IMR-90 (cell line): ENCODE measurements around the gene TOE1. TPM values are rescaled to one million over a fixed set of nuclear protein-coding genes. Genes with fewer than 3 reads are reported as not detected.

Experiments used
- ATAC-seq: fragments of 200-7000 bp; cut with Tn5 transposase; 2 replicates; pipeline ENCODE4 v1.9.1; 2020; ENCODE audit warnings: low read depth, mild to moderate bottlenecking, moderate library complexity
- BruUV-seq: library from RNA; stranded (reverse); fragments of 400-500 nt; replicated peaks from 2 replicates; lab custom pipeline; 2021; lab: Mats Ljungman, UMichigan
- CTCF ChIA-PET: fragments of 300-600 bp; formaldehyde crosslinking; extraction: SDS; loops from one replicate; lab custom pipeline; 2021; ENCODE audit warnings: antibody characterized with exemption; lab: Yijun Ruan, JAX
- POLR2A ChIA-PET: fragments of 300-600 bp; sonication (Branson Sonifier 250); formaldehyde crosslinking; loops from one replicate; lab custom pipeline; 2022; ENCODE audit warnings: antibody characterized with exemption; ENCODE audit not compliant: unreplicated experiment; lab: Charles Lee
- DNase-seq: peaks from one replicate; pipeline ENCODE4 v3.0.0; 2013
- H2AFZ ChIP-seq: replicated peaks from 2 replicates; pipeline ENCODE3; 2013; ENCODE audit warnings: low read length, mild to moderate bottlenecking; ENCODE audit not compliant: poor library complexity
- H2AK5ac ChIP-seq: 2 replicates; pipeline ENCODE4 v1.6.1; 2013; ENCODE audit warnings: low read depth, low read length, inconsistent platforms
- H2AK9ac ChIP-seq: replicated peaks from 2 replicates; pipeline ENCODE3; 2013; ENCODE audit warnings: mild to moderate bottlenecking, low read depth, low read length, moderate library complexity; ENCODE audit not compliant: poor library complexity
- H2BK120ac ChIP-seq: 2 replicates; pipeline ENCODE4 v1.6.1; 2013; ENCODE audit warnings: low read depth, low read length, inconsistent platforms
- H2BK15ac ChIP-seq: 3 replicates; pipeline ENCODE4 v1.6.1; 2013; ENCODE audit warnings: low read depth, low read length, inconsistent platforms
- H2BK20ac ChIP-seq: 2 replicates; pipeline ENCODE4 v1.6.1; 2013; ENCODE audit warnings: low read depth, mild to moderate bottlenecking, inconsistent platforms, low read length, moderate library complexity
- H2BK5ac ChIP-seq: 2 replicates; pipeline ENCODE4 v1.6.1; 2013; ENCODE audit warnings: mild to moderate bottlenecking, low read depth, low read length, inconsistent platforms; ENCODE audit not compliant: poor library complexity, severe bottlenecking
- H3K14ac ChIP-seq: replicated peaks from 2 replicates; pipeline ENCODE4 v1.6.1; 2013; ENCODE audit warnings: low read depth, low read length, inconsistent platforms
- H3K18ac ChIP-seq: 2 replicates; pipeline ENCODE4 v1.6.1; 2013; ENCODE audit warnings: low read depth, low read length, control low read depth
- H3K23ac ChIP-seq: 2 replicates; pipeline ENCODE4 v1.6.1; 2013; ENCODE audit warnings: low read depth, low read length, inconsistent platforms
- H3K27ac ChIP-seq: 2 replicates; pipeline ENCODE4 v1.5.1; 2013; ENCODE audit warnings: mild to moderate bottlenecking, control low read depth, low read length; ENCODE audit not compliant: insufficient read depth
- H3K27me3 ChIP-seq: 2 replicates; pipeline ENCODE4 v1.6.1; 2013; ENCODE audit warnings: low read length; ENCODE audit not compliant: control insufficient read depth, insufficient read depth
- H3K36me3 ChIP-seq: 2 replicates; pipeline ENCODE4 v1.6.1; 2013; ENCODE audit warnings: low read length, mixed read lengths; ENCODE audit not compliant: control insufficient read depth, insufficient read depth
- H3K4ac ChIP-seq: 2 replicates; pipeline ENCODE4 v1.6.1; 2013; ENCODE audit warnings: low read depth, low read length, inconsistent platforms
- H3K4me1 ChIP-seq: 2 replicates; pipeline ENCODE4 v1.6.1; 2013; ENCODE audit warnings: low read length, mixed read lengths; ENCODE audit not compliant: control insufficient read depth, insufficient read depth
- H3K4me2 ChIP-seq: 2 replicates; pipeline ENCODE4 v1.6.1; 2013; ENCODE audit warnings: low read depth, mild to moderate bottlenecking, control low read depth, low read length, moderate library complexity
- H3K4me3 ChIP-seq: 2 replicates; pipeline ENCODE4 v1.5.1; 2013; ENCODE audit warnings: low read depth, mild to moderate bottlenecking, control low read depth, low read length, moderate library complexity; ENCODE audit not compliant: insufficient read depth
- H3K56ac ChIP-seq: 2 replicates; pipeline ENCODE4 v1.6.1; 2013; ENCODE audit warnings: low read length, inconsistent platforms; ENCODE audit not compliant: insufficient read depth; ENCODE audit errors: extremely low read depth
- H3K79me1 ChIP-seq, 2 experiments: 2 replicates each; pipeline ENCODE4 v1.6.1; 2013; ENCODE audit warnings: low read length in 2 of 2, inconsistent platforms in 1 of 2, low read depth in 1 of 2
- H3K9ac ChIP-seq: 2 replicates; pipeline ENCODE4 v1.6.1; 2013; ENCODE audit warnings: low read depth, low read length, control low read depth
- H3K9me1 ChIP-seq: 2 replicates; pipeline ENCODE4 v1.6.1; 2013; ENCODE audit warnings: low read length, inconsistent platforms; ENCODE audit not compliant: insufficient read depth
- H3K9me3 ChIP-seq: 2 replicates; pipeline ENCODE4 v1.6.1; 2013; ENCODE audit warnings: low read length; ENCODE audit not compliant: control insufficient read depth, insufficient read depth
- H4K20me1 ChIP-seq: 2 replicates; pipeline ENCODE4 v1.6.1; 2013; ENCODE audit warnings: low read length, inconsistent platforms; ENCODE audit not compliant: insufficient read depth
- H4K5ac ChIP-seq: 2 replicates; pipeline ENCODE4 v1.6.1; 2013; ENCODE audit warnings: mild to moderate bottlenecking, low read depth, low read length, control low read depth
- H4K8ac ChIP-seq, 2 experiments: 2 replicates each; pipeline ENCODE4 v1.6.1; 2013; ENCODE audit warnings: low read depth in 2 of 2, low read length in 2 of 2, control low read depth in 1 of 2, inconsistent platforms in 1 of 2
- H4K91ac ChIP-seq: 2 replicates; pipeline ENCODE4 v1.6.1; 2013; ENCODE audit warnings: low read depth, low read length, inconsistent platforms; ENCODE audit not compliant: insufficient read depth
- CEBPB ChIP-seq: IDR thresholded peaks from 2 replicates; pipeline ENCODE4 v1.6.1; 2012; ENCODE audit warnings: low read depth, low read length, improper control_type of control experiment
- CHD1 ChIP-seq: IDR thresholded peaks from 2 replicates; pipeline ENCODE4 v1.6.1; 2012; ENCODE audit warnings: low read depth, low read length, improper control_type of control experiment
- FOS ChIP-seq: fragments of 150-350 bp; IDR thresholded peaks from 2 replicates; pipeline ENCODE4 v1.6.1; 2016; ENCODE audit warnings: low read depth, low read length
- MAFK ChIP-seq: IDR thresholded peaks from 2 replicates; pipeline ENCODE4 v1.6.1; 2012; ENCODE audit warnings: low read depth, low read length, improper control_type of control experiment
- MAZ ChIP-seq: IDR thresholded peaks from 2 replicates; pipeline ENCODE4 v1.6.1; 2012; ENCODE audit warnings: low read depth, mild to moderate bottlenecking, low read length, improper control_type of control experiment, moderate library complexity, borderline replicate concordance
- MXI1 ChIP-seq: IDR thresholded peaks from 2 replicates; pipeline ENCODE4 v1.6.1; 2012; ENCODE audit warnings: low read depth, mild to moderate bottlenecking, low read length, moderate library complexity, borderline replicate concordance
- NFE2L2 ChIP-seq: fragments of 150-350 bp; IDR thresholded peaks from 2 replicates; pipeline ENCODE4 v1.6.1; 2016; ENCODE audit warnings: low read depth, mild to moderate bottlenecking, low read length
- POLR2A ChIP-seq: IDR thresholded peaks from 2 replicates; pipeline ENCODE4 v1.6.1; 2012; ENCODE audit warnings: mild to moderate bottlenecking, low read depth, low read length
- RAD21 ChIP-seq: IDR thresholded peaks from 2 replicates; pipeline ENCODE4 v1.6.1; 2012; ENCODE audit warnings: low read length, improper control_type of control experiment
- RCOR1 ChIP-seq: IDR thresholded peaks from 2 replicates; pipeline ENCODE4 v1.6.1; 2012; ENCODE audit warnings: mild to moderate bottlenecking, low read length, improper control_type of control experiment; ENCODE audit not compliant: insufficient replicate concordance
- RFX5 ChIP-seq: IDR thresholded peaks from 2 replicates; pipeline ENCODE4 v1.8.0; 2012; ENCODE audit warnings: low read depth, mild to moderate bottlenecking, low read length, moderate library complexity
- SMC3 ChIP-seq: fragments of 150-350 bp; IDR thresholded peaks from 2 replicates; pipeline ENCODE4 v1.6.1; 2016; ENCODE audit warnings: low read depth, mild to moderate bottlenecking, antibody characterized with exemption, low read length, moderate library complexity
- WGBS, 2 experiments: methylation state at CpG; one replicate each; pipeline versions ENCODE4 v1.1.5 to v1.1.7; 2013; ENCODE audit warnings: missing lambda C conversion rate in 2 of 2; ENCODE audit not compliant: insufficient read length in 1 of 2; ENCODE audit errors: extremely low coverage in 2 of 2; 5-methylcytosine and 5-hydroxymethylcytosine counted together
- dilution Hi-C: fragments of 300-500 bp; cut with HindIII; formaldehyde crosslinking; loops from one replicate; pipeline ENCODE4 v1.14.3; 2018; ENCODE audit warnings: low sequenced_read_pairs; ENCODE audit not compliant: unreplicated experiment
- in situ Hi-C: fragments of 300-500 bp; cut with MboI; formaldehyde crosslinking; loops from 3 replicates; pipeline ENCODE4 v1.14.3; 2019; ENCODE audit warnings: low sequenced_read_pairs, inconsistent platforms, mixed read lengths
- intact Hi-C: fragments of 100-400 bp; cut with micrococcal nuclease; formaldehyde crosslinking; loops from 2 replicates; pipeline ENCODE4 v1.10.0; 2022
- polyA plus RNA-seq, 3 experiments: library from polyadenylated mRNA; depleted of rRNA; stranded (reverse); fragments of >200 nt; gene quantifications; 2 replicates each; pipeline ENCODE4 v1.2.3, GENCODE V29; 2012; ENCODE audit warnings: low replicate concordance in 1 of 3
- total RNA-seq: library from RNA; depleted of rRNA; stranded (reverse); fragments of >200 nt; gene quantifications from 2 replicates; pipeline ENCODE4 v1.2.3, GENCODE V29; 2012
- TF ChIP-seq, protein P1 (sequence below): fragments of 150-350 bp; IDR thresholded peaks from 2 replicates; pipeline ENCODE4 v1.6.1; 2016; ENCODE audit warnings: low read depth, mild to moderate bottlenecking, low read length, moderate library complexity, borderline replicate concordance
- TF ChIP-seq, protein P2 (sequence below): fragments of 150-350 bp; IDR thresholded peaks from 2 replicates; pipeline ENCODE4 v1.6.1; 2017; ENCODE audit warnings: mild to moderate bottlenecking, antibody characterized with exemption, low read length, low read depth

TOE1 gene
- total and polyA plus RNA-seq, 2 of the 4 experiments (the other 2 are of a cell fraction): 15.5 to 18.6 TPM

DNA sequence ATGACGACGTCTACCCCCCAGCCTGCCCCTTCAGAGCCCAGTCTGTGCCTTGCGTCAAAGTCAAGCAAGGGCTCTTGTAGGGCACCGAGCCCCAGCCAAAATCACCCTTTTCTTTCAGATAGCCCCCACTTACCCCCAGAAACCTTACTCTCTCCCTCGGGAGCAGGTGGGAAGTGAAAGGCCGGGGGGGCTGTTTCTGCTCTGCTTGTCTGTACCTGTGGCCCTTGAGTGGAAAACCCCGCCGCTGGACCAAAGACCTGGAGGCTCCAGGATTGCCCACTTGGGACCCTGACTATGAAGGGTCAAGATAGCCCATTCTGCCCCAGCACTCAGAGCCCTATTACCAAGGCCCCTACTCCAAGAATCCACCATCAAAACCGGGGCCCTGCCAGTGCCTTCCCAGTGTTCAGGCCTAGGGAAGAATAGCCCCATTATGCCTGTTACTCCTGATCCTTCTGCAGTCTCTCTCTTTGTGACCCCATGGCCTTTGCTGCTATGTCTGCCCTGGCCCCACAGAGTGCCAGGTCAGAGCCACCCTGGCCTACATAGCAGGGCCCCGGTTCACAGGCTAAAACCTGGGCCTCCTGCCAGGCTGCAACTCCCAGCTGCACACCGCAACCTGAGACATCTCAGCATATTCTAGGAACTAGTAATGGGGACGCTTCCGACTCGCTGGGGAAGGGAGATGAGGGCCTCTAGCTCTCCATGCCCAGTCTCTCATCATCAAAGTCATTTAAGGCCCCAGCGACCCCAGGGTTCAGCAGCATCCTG, 35.5 kb upstream of the TOE1 start:
- POLR2A ChIA-PET: no interaction called here
- no peak for TF ChIP-seq MAZ
- TF ChIP-seq CEBPB: no peak
- TF ChIP-seq MAFK: no peak
- TF ChIP-seq, protein P1, sequence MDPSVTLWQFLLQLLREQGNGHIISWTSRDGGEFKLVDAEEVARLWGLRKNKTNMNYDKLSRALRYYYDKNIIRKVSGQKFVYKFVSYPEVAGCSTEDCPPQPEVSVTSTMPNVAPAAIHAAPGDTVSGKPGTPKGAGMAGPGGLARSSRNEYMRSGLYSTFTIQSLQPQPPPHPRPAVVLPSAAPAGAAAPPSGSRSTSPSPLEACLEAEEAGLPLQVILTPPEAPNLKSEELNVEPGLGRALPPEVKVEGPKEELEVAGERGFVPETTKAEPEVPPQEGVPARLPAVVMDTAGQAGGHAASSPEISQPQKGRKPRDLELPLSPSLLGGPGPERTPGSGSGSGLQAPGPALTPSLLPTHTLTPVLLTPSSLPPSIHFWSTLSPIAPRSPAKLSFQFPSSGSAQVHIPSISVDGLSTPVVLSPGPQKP: no peak
- no peak for TF ChIP-seq CHD1
- no peak for TF ChIP-seq POLR2A
- no peak for TF ChIP-seq RCOR1
- TF ChIP-seq SMC3: no peak
- no peak for TF ChIP-seq RAD21
- TF ChIP-seq, protein P2, sequence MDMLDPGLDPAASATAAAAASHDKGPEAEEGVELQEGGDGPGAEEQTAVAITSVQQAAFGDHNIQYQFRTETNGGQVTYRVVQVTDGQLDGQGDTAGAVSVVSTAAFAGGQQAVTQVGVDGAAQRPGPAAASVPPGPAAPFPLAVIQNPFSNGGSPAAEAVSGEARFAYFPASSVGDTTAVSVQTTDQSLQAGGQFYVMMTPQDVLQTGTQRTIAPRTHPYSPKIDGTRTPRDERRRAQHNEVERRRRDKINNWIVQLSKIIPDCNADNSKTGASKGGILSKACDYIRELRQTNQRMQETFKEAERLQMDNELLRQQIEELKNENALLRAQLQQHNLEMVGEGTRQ: no peak
- no peak for TF ChIP-seq FOS
- no peak for TF ChIP-seq NFE2L2
- no peak for TF ChIP-seq RFX5
- no peak for TF ChIP-seq MXI1

More for the DNA sequence above, 35.5 kb upstream of the TOE1 start:
- H3K9ac ChIP-seq: peak overlapping the region; percentile 81
- dilution Hi-C loops (no loop called here), intact Hi-C loops (loop anchor here (5.0 to 10.0 kb wide), 5 partner anchors 97 to 587 kb away; partner anchors contain the start of genes BTBD19, DYNLT4, PLK3 and RNU5D-1), in situ Hi-C loops (loop anchor here (5.0 to 10.0 kb wide), 2 partner anchors 292 to 470 kb away; partner anchors contain the start of genes HECTD3 and UROD)
- peak overlapping the region; percentile 84 for H4K91ac ChIP-seq
- peak overlapping the region; percentile 73 to 98; a peak in 3 of 4 replicates for H4K8ac ChIP-seq
- peak overlapping the region; percentile 83 for H3K56ac ChIP-seq
- peak overlapping the region; percentile 93 for H2AK5ac ChIP-seq
- H3K27me3 ChIP-seq: no peaks in the 10 kb centered on the region
- CTCF ChIA-PET: no interaction called here
- H3K9me3 ChIP-seq: no peaks in the 10 kb centered on the region
- H3K79me1 ChIP-seq: peaks cover 0 to 11% of the 10 kb centered on the region in 2 experiments; a peak in 2 of 4 replicates
- H2BK15ac ChIP-seq: no peak overlapping the region; the same call in 2 of the 3 replicates
- WGBS, 2 experiments: 47% methylated on average over 2 of the region's 15 CpGs; no CpG with 5 or more reads in 1 of the 2 experiments
- peak overlapping the region; percentile 81; the same call in 1 of the 2 replicates for H2BK120ac ChIP-seq
- peak overlapping the region; percentile 100 for H2AFZ ChIP-seq
- peak overlapping the region; percentile 99 for H3K14ac ChIP-seq
- H3K9me1 ChIP-seq: no peaks in the 10 kb centered on the region
- peak overlapping the region; percentile 94 for H3K4me2 ChIP-seq
- no peaks in the 10 kb centered on the region for H4K20me1 ChIP-seq
- peak; percentile 36 for DNase-seq
- peak overlapping the region; percentile 99 for H3K23ac ChIP-seq
- ATAC-seq: no peak
- H3K27ac ChIP-seq: peak overlapping the region; percentile 86
- H2AK9ac ChIP-seq: peak overlapping the region; percentile 87
- peak overlapping the region; percentile 68 for H2BK5ac ChIP-seq
- peak overlapping the region; percentile 30 for H3K18ac ChIP-seq
- H3K4ac ChIP-seq: peak overlapping the region; percentile 99
- BruUV-seq: no TSS peak
- H3K4me3 ChIP-seq: peak overlapping the region; percentile 76
- peak overlapping the region; percentile 95 for H4K5ac ChIP-seq
- H3K4me1 ChIP-seq: peaks cover 4% of the 10 kb centered on the region; the same call in 1 of the 2 replicates
- no peaks in the 10 kb centered on the region for H3K36me3 ChIP-seq
- H2BK20ac ChIP-seq: peak overlapping the region; percentile 55; the same call in 1 of the 2 replicates
